Activated CD4-positive, alpha-beta memory T cell treated with anti-CD3 and anti-CD28 coated beads, Interleukin-2, amount 10 ng/mL, durations not matched to agents 7 days and 5 days (primary cell): ENCODE measurements around the gene WDR45B. TPM values are rescaled to one million over a fixed set of nuclear protein-coding genes. Genes with fewer than 3 reads are reported as not detected.

ENCODE experiments used
- CTCF ChIA-PET: fragments of 350-600 bp; sonication (Branson Sonifier 250); formaldehyde crosslinking; loops from one replicate; lab custom pipeline; 2021; ENCODE audit warnings: antibody characterized with exemption, inconsistent platforms; lab: Charles Lee
- POLR2A ChIA-PET: fragments of 350-600 bp; sonication (Branson Sonifier 250); formaldehyde crosslinking; loops from one replicate; lab custom pipeline; 2021; ENCODE audit warnings: antibody characterized with exemption; lab: Charles Lee
- DNase-seq: peaks from one replicate; pipeline ENCODE4 v3.0.0-alpha.2; 2020
- H3K27ac Mint-ChIP-seq: one replicate; pipeline ENCODE4 v1.8.0; 2021; ENCODE audit warnings: mild to moderate bottlenecking, mixed read lengths
- H3K27me3 Mint-ChIP-seq: one replicate; pipeline ENCODE4 v1.8.0; 2021; ENCODE audit warnings: mixed read lengths
- H3K36me3 Mint-ChIP-seq: one replicate; pipeline ENCODE4 v1.8.0; 2021; ENCODE audit warnings: low read depth, mixed read lengths
- H3K4me1 Mint-ChIP-seq: one replicate; pipeline ENCODE4 v1.8.0; 2021; ENCODE audit warnings: mixed read lengths
- H3K4me3 Mint-ChIP-seq: one replicate; pipeline ENCODE4 v1.8.0; 2021; ENCODE audit warnings: mild to moderate bottlenecking, mixed read lengths
- H3K9me3 Mint-ChIP-seq: one replicate; pipeline ENCODE4 v1.8.0; 2021; ENCODE audit warnings: mixed read lengths
- total RNA-seq, 2 experiments: library from RNA; stranded (reverse); gene quantifications; one replicate each; pipeline ENCODE4 v1.2.3, GENCODE V29; 2021

Gene WDR45B
- total RNA-seq, 2 experiments from 2014 or later = 41.0 to 42.9 TPM

DNA sequence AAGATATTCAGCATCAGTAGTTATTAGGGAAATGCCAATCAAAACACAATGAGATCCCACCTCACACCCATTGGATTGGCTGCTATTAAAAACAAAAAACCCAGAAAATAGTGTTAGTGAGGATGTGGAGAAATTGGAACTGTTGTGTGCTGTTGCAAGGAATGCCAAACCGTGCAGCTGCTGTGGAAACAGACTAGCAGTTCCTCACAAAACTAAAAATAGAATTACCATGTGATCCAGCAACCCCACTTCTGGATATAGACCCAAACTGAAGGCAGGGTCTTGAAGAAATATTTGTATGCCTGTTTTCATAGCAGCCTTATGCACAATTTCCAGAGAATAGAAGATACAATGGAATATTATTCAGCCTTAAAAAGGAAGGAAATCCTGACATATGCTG, 82.7 kb downstream of the WDR45B start:
- Mint-ChIP-seq H3K27me3 (no peaks in the 10 kb centered on the region), H3K36me3 (peaks cover 34% of the 10 kb centered on the region), H3K4me1 (peaks cover 6% of the 10 kb centered on the region), H3K27ac (no peak overlapping the region), H3K9me3 (no peaks in the 10 kb centered on the region), H3K4me3 (no peak overlapping the region)
- CTCF ChIA-PET = no interaction called here
- no peak for DNase-seq
- POLR2A ChIA-PET = no interaction called here

Other genes starting within 250 kb of the WDR45B start
- 10 to 100 TPM; 58.3 to 60.6 TPM for gene HEXD, start 230.1 kb downstream of the WDR45B start, total RNA-seq
- gene OGFOD3, start 229.9 kb downstream of the WDR45B start, total RNA-seq = 10 to 100 TPM; 26.7 to 29.4 TPM
- 100 to 1,000 TPM; 308 to 313 TPM for gene CYBC1, start 197.7 kb downstream of the WDR45B start, total RNA-seq
- gene NARF, start 189.7 kb downstream of the WDR45B start, total RNA-seq = 100 to 1,000 TPM; 150 to 153 TPM
- gene FOXK2, start 128.7 kb downstream of the WDR45B start, total RNA-seq = 10 to 100 TPM; 53.3 to 68.2 TPM
- 1 to 10 TPM; 1.4 to 2.0 TPM for gene RAB40B, start 50.3 kb upstream of the WDR45B start, total RNA-seq
- 10 to 100 TPM; 30.4 to 32.1 TPM for gene FN3KRP, start 68.3 kb upstream of the WDR45B start, total RNA-seq
- gene FN3K, start 87.2 kb upstream of the WDR45B start, total RNA-seq = 1 to 10 TPM; 2.4 to 3.7 TPM
- 100 to 1,000 TPM; 133 to 135 TPM for gene TBCD, start 103.6 kb upstream of the WDR45B start, total RNA-seq
- not detected for gene ZNF750, start 191.6 kb upstream of the WDR45B start, total RNA-seq